Measurements from ENCODE around the gene EFNA1. TPM values are rescaled to one million over a fixed set of nuclear protein-coding genes. Genes with fewer than 3 reads are reported as not detected.
A peak's percentile ranks its signal among the peaks of the same experiment; 100 is the strongest.

EFNA1 gene
- total and polyA plus RNA-seq, 2 of the 8 experiments (the other 6 are each of a cell fraction or from before 2014, with no cell fraction given), result 4.9 to 14.6 TPM

GRCh38 chr1:155172732-155173477 is 45.2 kb downstream of the EFNA1 start, which contains the start of gene KRTCAP2 (continued):
- TF ChIP-seq TAF1 (IDR thresholded peaks at IDR 0.05; ENCODE audit: low read depth, low read length), result peak; percentile 52
- peak; percentile 80 for TF ChIP-seq PHF8 (conservative IDR thresholded peaks at IDR 0.05; ENCODE audit: low read depth, low read length)
- TF ChIP-seq SP1 (IDR thresholded peaks at IDR 0.05; ENCODE audit: low read depth, low read length), result 0 out of 2 replicates have a peak, but pooled peaks have one; percentile 41
- TF ChIP-seq SUZ12 (IDR thresholded peaks at IDR 0.05; ENCODE audit: low read length), result no peak
- no peak for TF ChIP-seq KDM1A (IDR thresholded peaks at IDR 0.05; ENCODE audit: borderline replicate concordance, low read length)
- TF ChIP-seq GTF2F1 (IDR thresholded peaks at IDR 0.05; ENCODE audit: borderline replicate concordance, low read depth, low read length), result no peak
- peak in 1 of 2 experiments; percentile 74; a peak in 2 of 3 replicates for TF ChIP-seq POLR2A (IDR thresholded peaks at IDR 0.05; ENCODE audit: control extremely low read depth in 1 of 2, low read depth in 2 of 2, low read length in 2 of 2)
- peak; percentile 71; the same call in 1 of the 2 replicates for TF ChIP-seq SP4 (IDR thresholded peaks at IDR 0.05; ENCODE audit: low read length)
- peak; percentile 47; the same call in 1 of the 2 replicates for TF ChIP-seq CHD2 (IDR thresholded peaks at IDR 0.05; ENCODE audit: low read length)
- TF ChIP-seq CTCF (IDR thresholded peaks at IDR 0.05; ENCODE audit: control extremely low read depth in 1 of 3, insufficient read depth in 1 of 3, low read depth in 1 of 3, low read length in 3 of 3), result peak in 2 of 3 experiments; percentile 87 to 99; a peak in 3 of 4 replicates
- TF ChIP-seq FOSL1 (IDR thresholded peaks at IDR 0.05; ENCODE audit: insufficient read depth, low read depth, low read length), result no peak
- 0 out of 2 replicates have a peak, but pooled peaks have one; percentile 35 for TF ChIP-seq TCF12 (IDR thresholded peaks at IDR 0.05; ENCODE audit: low read depth, low read length)
- TF ChIP-seq TBP (IDR thresholded peaks at IDR 0.05; ENCODE audit: low read depth, low read length), result peak; percentile 58; the same call in 1 of the 2 replicates
- no peak; the same call in 1 of the 2 replicates for TF ChIP-seq E2F6 (IDR thresholded peaks at IDR 0.05)
- TF ChIP-seq MAX (IDR thresholded peaks at IDR 0.05), result peak; percentile 64
- TF ChIP-seq MAFK (IDR thresholded peaks at IDR 0.05; ENCODE audit: low read depth, low read length), result no peak
- TF ChIP-seq JUND (IDR thresholded peaks at IDR 0.05; ENCODE audit: low read length), result 0 out of 2 replicates have a peak, but pooled peaks have one; percentile 35
- peak; percentile 14 to 78; a peak in 3 of 4 replicates for TF ChIP-seq SIN3A (conservative IDR thresholded peaks at IDR 0.05 in 1 of 2, IDR thresholded peaks at IDR 0.05 in 1 of 2; ENCODE audit: low read depth in 1 of 2, low read length in 2 of 2)
- TF ChIP-seq CEBPB (IDR thresholded peaks at IDR 0.05; ENCODE audit: low read depth, low read length), result no peak
- TF ChIP-seq USF2 (IDR thresholded peaks at IDR 0.05; ENCODE audit: low read length), result peak; percentile 10; the same call in 1 of the 2 replicates

All from H1 (cell line).